Measurements from ENCODE around the gene IFITM2. TPM values are rescaled to one million over a fixed set of nuclear protein-coding genes. Genes with fewer than 3 reads are reported as not detected.

The IFITM2 gene
- polyA plus RNA-seq, 1 donor (not counting 4 experiments of a cell fraction or from before 2014, with no cell fraction given): 83.0 TPM

DNA sequence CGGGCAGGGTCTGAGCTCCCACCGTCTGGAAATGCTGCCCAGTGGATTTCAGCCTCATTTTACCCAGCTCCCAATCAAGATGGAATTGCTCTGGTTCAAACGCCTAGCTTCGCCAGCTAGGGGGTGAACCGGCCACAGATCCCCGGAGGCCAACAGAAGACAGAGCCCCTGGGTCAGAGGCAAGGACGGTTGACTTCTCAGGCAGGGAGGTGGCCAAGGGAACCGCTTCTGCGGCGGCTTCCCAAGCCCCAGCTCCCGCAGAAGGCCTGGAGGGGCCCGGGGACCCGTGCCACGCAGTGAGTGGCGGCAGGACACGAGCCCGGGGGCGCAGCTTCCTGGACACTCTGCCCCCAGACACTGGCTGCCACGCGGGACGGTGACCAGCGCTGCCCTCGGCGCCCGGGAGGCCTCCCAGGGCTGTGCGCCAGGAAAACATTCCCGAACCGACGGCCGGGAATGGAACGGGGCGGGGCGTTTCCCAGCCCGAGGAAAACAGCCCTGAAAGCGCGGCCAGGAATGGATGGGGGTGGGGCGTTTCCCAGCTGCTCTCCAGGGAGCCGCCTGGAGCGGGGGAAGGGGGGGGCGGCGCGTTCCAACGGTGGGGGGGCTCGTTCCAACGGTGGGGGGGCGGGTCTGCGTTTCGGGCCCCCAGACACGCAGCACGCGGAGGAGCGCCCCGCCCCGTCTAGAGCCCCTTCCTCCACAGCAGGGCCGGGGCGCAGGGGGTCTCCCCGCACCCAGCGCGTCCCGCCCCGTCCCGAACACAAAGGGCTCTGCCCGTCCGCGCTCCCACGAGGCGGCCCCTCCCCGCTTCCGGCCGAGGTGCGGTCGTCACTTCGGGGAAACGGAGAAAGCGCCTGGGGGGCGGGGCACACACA lies 48.2 kb downstream of the IFITM2 start:
- Histone ChIP-seq H3K9me3 (ENCODE audit: control insufficient read depth, low read depth, low read length) (no peaks in the 10 kb centered on the region), H2AFZ (ENCODE audit: control insufficient read depth, low read length) (peak overlapping the region; percentile 68), H3K4me2 (ENCODE audit: control insufficient read depth, extremely low read depth, insufficient read depth, low read depth, low read length) (peak overlapping the region; percentile 71), H3K36me3 (ENCODE audit: control insufficient read depth in 2 of 2, extremely low read depth in 1 of 2, insufficient read depth in 2 of 2, low read length in 2 of 2) (no peaks in the 10 kb centered on the region), H3K27ac (ENCODE audit: control insufficient read depth, insufficient read depth, low read length) (peak overlapping the region; percentile 88), H4K20me1 (ENCODE audit: control insufficient read depth, extremely low read depth, insufficient read depth, low read length) (no peaks in the 10 kb centered on the region), H3K9me1 (ENCODE audit: control insufficient read depth, extremely low read depth, insufficient read depth, low read length) (no peaks in the 10 kb centered on the region), H3K27me3 (ENCODE audit: control insufficient read depth, extremely low read depth, insufficient read depth, low read length) (peaks cover under 1% of the 10 kb centered on the region), H3K4me1 (ENCODE audit: control insufficient read depth, extremely low read depth, insufficient read depth, low read length) (peaks cover 22% of the 10 kb centered on the region), H3K4me3 (ENCODE audit: control insufficient read depth in 2 of 3, extremely low read depth in 1 of 3, insufficient read depth in 2 of 3, low read depth in 1 of 3, low read length in 3 of 3) (peak overlapping the region; percentile 25 to 43 (median 38)), H3K9ac (ENCODE audit: control insufficient read depth, extremely low read depth, insufficient read depth, low read length) (peak overlapping the region; percentile 80), H3K79me2 (ENCODE audit: control insufficient read depth, insufficient read depth, low read length) (no peaks in the 10 kb centered on the region)
- TF ChIP-seq, protein P1, sequence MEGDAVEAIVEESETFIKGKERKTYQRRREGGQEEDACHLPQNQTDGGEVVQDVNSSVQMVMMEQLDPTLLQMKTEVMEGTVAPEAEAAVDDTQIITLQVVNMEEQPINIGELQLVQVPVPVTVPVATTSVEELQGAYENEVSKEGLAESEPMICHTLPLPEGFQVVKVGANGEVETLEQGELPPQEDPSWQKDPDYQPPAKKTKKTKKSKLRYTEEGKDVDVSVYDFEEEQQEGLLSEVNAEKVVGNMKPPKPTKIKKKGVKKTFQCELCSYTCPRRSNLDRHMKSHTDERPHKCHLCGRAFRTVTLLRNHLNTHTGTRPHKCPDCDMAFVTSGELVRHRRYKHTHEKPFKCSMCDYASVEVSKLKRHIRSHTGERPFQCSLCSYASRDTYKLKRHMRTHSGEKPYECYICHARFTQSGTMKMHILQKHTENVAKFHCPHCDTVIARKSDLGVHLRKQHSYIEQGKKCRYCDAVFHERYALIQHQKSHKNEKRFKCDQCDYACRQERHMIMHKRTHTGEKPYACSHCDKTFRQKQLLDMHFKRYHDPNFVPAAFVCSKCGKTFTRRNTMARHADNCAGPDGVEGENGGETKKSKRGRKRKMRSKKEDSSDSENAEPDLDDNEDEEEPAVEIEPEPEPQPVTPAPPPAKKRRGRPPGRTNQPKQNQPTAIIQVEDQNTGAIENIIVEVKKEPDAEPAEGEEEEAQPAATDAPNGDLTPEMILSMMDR (optimal IDR thresholded peaks at IDR 0.05 in 1 of 3, IDR thresholded peaks at IDR 0.05 in 1 of 3, conservative IDR thresholded peaks at IDR 0.05 in 1 of 3; ENCODE audit: extremely low read depth in 1 of 3, insufficient read depth in 2 of 3, low read length in 3 of 3): no peak
- no peak for TF ChIP-seq EZH2 (IDR thresholded peaks at IDR 0.05; ENCODE audit: low read length)
- dilution Hi-C loops (cut with MboI; ENCODE audit: extremely low pct_ligation_motif_present, low sequenced_read_pairs): no loop called here
- DNase-seq (ENCODE audit: low read depth, low spot score) (peak; percentile 41), FAIRE-seq (no peak)

DNA sequence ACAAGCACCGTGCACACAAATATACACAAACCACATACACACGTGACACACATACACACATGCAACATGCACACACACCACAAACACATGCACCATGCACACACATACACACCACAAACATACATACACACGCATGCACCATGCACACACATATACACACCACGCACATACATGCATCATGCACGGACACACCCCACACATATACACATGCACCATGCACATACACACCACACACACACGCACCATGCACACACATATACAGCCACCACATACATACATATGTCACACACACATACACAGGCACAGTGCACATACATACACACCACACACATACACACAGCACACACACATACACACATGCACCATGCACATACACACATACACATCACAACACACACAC lies 49.0 kb downstream of the IFITM2 start:
- TF ChIP-seq, protein P1 (optimal IDR thresholded peaks at IDR 0.05 in 1 of 3, IDR thresholded peaks at IDR 0.05 in 1 of 3, conservative IDR thresholded peaks at IDR 0.05 in 1 of 3; ENCODE audit: extremely low read depth in 1 of 3, insufficient read depth in 2 of 3, low read length in 3 of 3): no peak
- TF ChIP-seq EZH2 (IDR thresholded peaks at IDR 0.05; ENCODE audit: low read length): no peak
- dilution Hi-C loops (cut with MboI; ENCODE audit: extremely low pct_ligation_motif_present, low sequenced_read_pairs): no loop called here
- Histone ChIP-seq H3K9me3 (ENCODE audit: control insufficient read depth, low read depth, low read length) (peaks cover 4% of the 10 kb centered on the region), H3K9me1 (ENCODE audit: control insufficient read depth, extremely low read depth, insufficient read depth, low read length) (no peaks in the 10 kb centered on the region), H3K27me3 (ENCODE audit: control insufficient read depth, extremely low read depth, insufficient read depth, low read length) (peaks cover 3% of the 10 kb centered on the region), H3K27ac (ENCODE audit: control insufficient read depth, insufficient read depth, low read length) (no peak overlapping the region), H3K9ac (ENCODE audit: control insufficient read depth, extremely low read depth, insufficient read depth, low read length) (no peak overlapping the region), H3K79me2 (ENCODE audit: control insufficient read depth, insufficient read depth, low read length) (no peaks in the 10 kb centered on the region), H2AFZ (ENCODE audit: control insufficient read depth, low read length) (no peak overlapping the region), H3K4me2 (ENCODE audit: control insufficient read depth, extremely low read depth, insufficient read depth, low read depth, low read length) (no peak overlapping the region), H3K4me3 (ENCODE audit: control insufficient read depth in 2 of 3, extremely low read depth in 1 of 3, insufficient read depth in 2 of 3, low read depth in 1 of 3, low read length in 3 of 3) (no peak overlapping the region), H4K20me1 (ENCODE audit: control insufficient read depth, extremely low read depth, insufficient read depth, low read length) (no peaks in the 10 kb centered on the region), H3K4me1 (ENCODE audit: control insufficient read depth, extremely low read depth, insufficient read depth, low read length) (peaks cover 16% of the 10 kb centered on the region), H3K36me3 (ENCODE audit: control insufficient read depth in 2 of 2, extremely low read depth in 1 of 2, insufficient read depth in 2 of 2, low read length in 2 of 2) (no peaks in the 10 kb centered on the region)
- DNase-seq (ENCODE audit: low read depth, low spot score) (no peak), FAIRE-seq (no peak)
